Calu3 (cell line): Measurements from ENCODE around the gene GABPB1. TPM values are rescaled to one million over a fixed set of nuclear protein-coding genes. Genes with fewer than 3 reads are reported as not detected.

Source experiments
- BruUV-seq: library from RNA; stranded (reverse); fragments of 400-500 nt; replicated peaks from 2 replicates; lab custom pipeline; 2021; lab: Mats Ljungman, UMichigan
- CTCF ChIA-PET: fragments of 300-600 bp; sonication (Branson Sonifier 250); formaldehyde crosslinking; loops from one replicate; lab custom pipeline; 2022; ENCODE audit warnings: antibody characterized with exemption; lab: Charles Lee
- DNase-seq: peaks from one replicate; pipeline ENCODE4 v3.0.0; 2022
- H3K27ac Mint-ChIP-seq: one replicate; pipeline ENCODE4 v1.8.0; 2022; ENCODE audit warnings: mixed read lengths; ENCODE audit not compliant: unreplicated experiment
- H3K27me3 Mint-ChIP-seq: one replicate; pipeline ENCODE4 v1.8.0; 2022; ENCODE audit warnings: mixed read lengths; ENCODE audit not compliant: unreplicated experiment
- H3K36me3 Mint-ChIP-seq: one replicate; pipeline ENCODE4 v1.8.0; 2022; ENCODE audit warnings: mild to moderate bottlenecking, moderate library complexity, mixed read lengths; ENCODE audit not compliant: insufficient read depth, unreplicated experiment
- H3K4me1 Mint-ChIP-seq: one replicate; pipeline ENCODE4 v1.8.0; 2022; ENCODE audit warnings: mild to moderate bottlenecking, low read depth, mixed read lengths; ENCODE audit not compliant: unreplicated experiment
- H3K4me3 Mint-ChIP-seq: one replicate; pipeline ENCODE4 v1.8.0; 2022; ENCODE audit warnings: mild to moderate bottlenecking, low read depth, moderate library complexity, mixed read lengths; ENCODE audit not compliant: unreplicated experiment
- H3K9me3 Mint-ChIP-seq: one replicate; pipeline ENCODE4 v1.8.0; 2022; ENCODE audit warnings: low read depth, mixed read lengths; ENCODE audit not compliant: unreplicated experiment
- intact Hi-C: fragments of 100-400 bp; cut with micrococcal nuclease; formaldehyde crosslinking; loops from one replicate; pipeline ENCODE4 v1.10.0; 2022; ENCODE audit not compliant: unreplicated experiment
- total RNA-seq: library from RNA; stranded (reverse); gene quantifications from 2 replicates; pipeline ENCODE4 v1.2.3, GENCODE V29; 2022
- TF ChIP-seq, protein P1 (sequence below): fragments of 200-600 bp; IDR thresholded peaks from one replicate; pipeline ENCODE4 v1.8.0; 2022; ENCODE audit warnings: antibody characterized with exemption; ENCODE audit not compliant: unreplicated experiment

Gene GABPB1
- total RNA-seq, 1 experiment from 2014 or later = 33.0 TPM

DNA sequence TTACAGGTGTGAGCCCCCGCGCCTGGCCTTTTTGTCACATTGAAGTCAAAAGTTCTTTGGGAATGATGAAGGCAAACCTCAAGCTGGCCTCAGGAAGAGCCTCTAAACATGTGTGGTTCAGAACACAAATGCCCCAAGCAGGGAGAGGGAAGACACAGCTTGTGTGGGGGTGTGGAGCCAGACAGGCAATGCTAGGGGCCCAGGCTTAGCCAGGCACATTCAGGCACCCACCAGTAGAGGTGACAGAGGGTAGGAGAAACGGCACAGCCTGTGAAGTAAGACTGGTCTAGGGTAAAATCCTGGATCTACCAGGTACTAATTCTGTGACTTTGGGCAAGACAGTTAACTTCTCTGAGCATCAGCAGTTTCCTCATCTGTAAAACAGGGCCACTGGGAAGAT, 93.0 kb downstream of the GABPB1 start:
- Mint-ChIP-seq H3K27ac (no peak overlapping the region), H3K4me1 (peaks cover 10% of the 10 kb centered on the region), H3K27me3 (peaks cover 40% of the 10 kb centered on the region), H3K36me3 (no peaks in the 10 kb centered on the region), H3K4me3 (no peak overlapping the region), H3K9me3 (no peaks in the 10 kb centered on the region)
- CTCF ChIA-PET = no interaction called here
- no TSS peak for BruUV-seq
- intact Hi-C loops = no loop called here
- no peak for DNase-seq
- TF ChIP-seq, protein P1, sequence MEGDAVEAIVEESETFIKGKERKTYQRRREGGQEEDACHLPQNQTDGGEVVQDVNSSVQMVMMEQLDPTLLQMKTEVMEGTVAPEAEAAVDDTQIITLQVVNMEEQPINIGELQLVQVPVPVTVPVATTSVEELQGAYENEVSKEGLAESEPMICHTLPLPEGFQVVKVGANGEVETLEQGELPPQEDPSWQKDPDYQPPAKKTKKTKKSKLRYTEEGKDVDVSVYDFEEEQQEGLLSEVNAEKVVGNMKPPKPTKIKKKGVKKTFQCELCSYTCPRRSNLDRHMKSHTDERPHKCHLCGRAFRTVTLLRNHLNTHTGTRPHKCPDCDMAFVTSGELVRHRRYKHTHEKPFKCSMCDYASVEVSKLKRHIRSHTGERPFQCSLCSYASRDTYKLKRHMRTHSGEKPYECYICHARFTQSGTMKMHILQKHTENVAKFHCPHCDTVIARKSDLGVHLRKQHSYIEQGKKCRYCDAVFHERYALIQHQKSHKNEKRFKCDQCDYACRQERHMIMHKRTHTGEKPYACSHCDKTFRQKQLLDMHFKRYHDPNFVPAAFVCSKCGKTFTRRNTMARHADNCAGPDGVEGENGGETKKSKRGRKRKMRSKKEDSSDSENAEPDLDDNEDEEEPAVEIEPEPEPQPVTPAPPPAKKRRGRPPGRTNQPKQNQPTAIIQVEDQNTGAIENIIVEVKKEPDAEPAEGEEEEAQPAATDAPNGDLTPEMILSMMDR = no peak

DNA sequence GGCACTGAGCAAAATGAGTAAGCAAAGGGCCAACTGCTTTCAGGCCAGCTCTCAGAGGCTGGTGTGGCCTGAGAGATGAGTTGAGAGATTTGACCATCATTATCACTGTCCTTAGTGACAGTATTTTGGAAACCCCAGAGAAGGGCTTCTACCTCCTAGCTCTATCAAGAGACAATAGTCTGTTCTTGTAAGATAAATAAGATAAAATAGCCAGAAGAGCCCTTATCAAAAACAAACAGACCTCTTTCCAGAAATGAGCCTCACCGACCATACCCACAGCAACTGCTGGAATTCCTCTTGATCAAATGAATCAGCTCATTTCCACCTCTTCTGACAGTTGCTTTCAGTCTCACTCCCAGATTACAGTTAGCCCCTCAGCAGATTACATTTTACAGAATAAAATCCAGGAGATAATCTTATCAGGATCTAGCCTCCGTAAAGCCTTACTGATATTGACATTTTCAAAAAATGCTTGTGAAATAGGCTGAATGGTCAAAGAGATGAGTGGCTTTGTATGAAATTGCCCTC, 94.0 kb downstream of the GABPB1 start:
- intact Hi-C loops = no loop called here
- peaks cover 18% of the 10 kb centered on the region for H3K4me1 Mint-ChIP-seq
- peaks cover 33% of the 10 kb centered on the region for H3K27me3 Mint-ChIP-seq
- TF ChIP-seq, protein P1 = no peak
- H3K9me3 Mint-ChIP-seq = no peaks in the 10 kb centered on the region
- no peak overlapping the region for H3K4me3 Mint-ChIP-seq
- DNase-seq = no peak
- H3K36me3 Mint-ChIP-seq = no peaks in the 10 kb centered on the region
- CTCF ChIA-PET = interaction anchor here (0.9 to 1.2 kb wide), 2 partner anchors 55 to 127 kb away, joined by 3 read pairs; no protein-coding TSS in a partner anchor
- no TSS peak for BruUV-seq
- no peak overlapping the region for H3K27ac Mint-ChIP-seq

DNA sequence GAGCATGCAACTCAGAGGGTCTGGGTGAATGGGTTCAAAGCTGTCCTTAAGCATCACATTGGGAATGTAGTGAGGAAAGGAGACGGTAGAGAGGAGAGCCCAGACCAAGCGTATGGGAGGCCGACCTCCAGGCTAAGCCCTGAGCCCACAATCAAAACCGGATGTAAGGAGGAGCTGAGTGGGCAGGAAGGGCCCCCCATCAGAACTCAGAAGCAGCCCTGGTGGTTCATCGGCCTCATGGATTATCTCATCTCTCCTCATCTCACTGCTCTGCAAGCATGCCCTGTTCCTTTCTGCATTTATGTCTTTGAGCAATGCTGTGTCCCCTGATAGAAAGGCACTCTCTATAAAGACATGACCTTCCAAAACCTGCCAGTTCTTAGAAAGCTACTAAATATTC, 95.7 kb downstream of the GABPB1 start:
- TF ChIP-seq, protein P1 = no peak
- intact Hi-C loops = loop anchor here (5.0 kb wide), 1 partner anchor 77 kb away; the partner anchor contains the start of gene SLC27A2
- Mint-ChIP-seq H3K4me3 (no peak overlapping the region), H3K27ac (no peak overlapping the region), H3K9me3 (no peaks in the 10 kb centered on the region), H3K27me3 (peaks cover 15% of the 10 kb centered on the region), H3K4me1 (peaks cover 20% of the 10 kb centered on the region), H3K36me3 (no peaks in the 10 kb centered on the region)
- no TSS peak for BruUV-seq
- no peak for DNase-seq
- CTCF ChIA-PET = interaction anchor here (0.6 kb wide), 1 partner anchor 662 kb away, joined by 3 read pairs; no protein-coding TSS in a partner anchor

DNA sequence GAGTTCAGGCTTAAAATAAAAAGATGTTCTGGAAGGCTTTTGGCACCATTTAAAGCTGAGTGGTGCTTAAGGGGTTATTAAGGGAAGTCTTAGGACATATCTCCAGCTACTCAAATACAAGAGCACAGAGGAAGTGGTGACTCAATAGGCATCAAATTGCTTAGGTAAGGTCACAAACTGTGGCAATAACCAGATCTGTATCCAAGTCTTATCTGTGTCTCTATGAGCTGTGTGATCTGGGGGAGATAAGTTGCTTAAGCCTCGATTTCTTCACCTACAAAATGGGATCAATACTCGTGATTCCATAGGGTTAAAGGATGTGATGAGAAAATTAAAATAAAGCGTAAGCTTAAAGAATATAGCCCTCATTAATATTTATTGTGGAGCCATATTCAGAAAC, 97.1 kb downstream of the GABPB1 start:
- TF ChIP-seq, protein P1 = no peak
- H3K9me3 Mint-ChIP-seq = no peaks in the 10 kb centered on the region
- BruUV-seq = no TSS peak
- peaks cover 6% of the 10 kb centered on the region for H3K27me3 Mint-ChIP-seq
- CTCF ChIA-PET = interaction anchor here (0.6 to 0.9 kb wide), 2 partner anchors 21 to 307 kb away, joined by 3 to 6 read pairs; no protein-coding TSS in a partner anchor
- no peak overlapping the region for H3K27ac Mint-ChIP-seq
- peaks cover 20% of the 10 kb centered on the region for H3K4me1 Mint-ChIP-seq
- intact Hi-C loops = loop anchor here (5.0 kb wide), 1 partner anchor 76 kb away; the partner anchor contains the start of gene SLC27A2
- no peak overlapping the region for H3K4me3 Mint-ChIP-seq
- no peaks in the 10 kb centered on the region for H3K36me3 Mint-ChIP-seq
- no peak for DNase-seq
